G401 (cell line): ENCODE measurements around the gene ACAD11. TPM values are rescaled to one million over a fixed set of nuclear protein-coding genes. Genes with fewer than 3 reads are reported as not detected.

Experiments used
- DNase-seq: peaks from one replicate; pipeline ENCODE4 v3.0.0-alpha.2; 2015; ENCODE audit warnings: low spot score
- in situ Hi-C: cut with HindIII; loops from 2 replicates; pipeline ENCODE4 v1.10.0; 2016; ENCODE audit warnings: low sequenced_read_pairs, mixed read lengths
- total RNA-seq: library from RNA; depleted of rRNA; stranded (reverse); fragments of >200 nt; shearing (Covaris generic); gene quantifications from 2 replicates; pipeline ENCODE4 v1.2.3, GENCODE V29; 2014; rRNA removed

ACAD11 gene
- 16.8 and 40.4 TPM in 2 replicates for total RNA-seq

- in situ Hi-C loops = no loop called here
- peak; percentile 77 for DNase-seq
These were observed at the start of gene ACAD11 for GRCh38 chr3:132659365-132660051. ACAD11 (minus strand) TSS chr3:132659809; CDS start chr3:132659751, 58 bp downstream.

DNA sequence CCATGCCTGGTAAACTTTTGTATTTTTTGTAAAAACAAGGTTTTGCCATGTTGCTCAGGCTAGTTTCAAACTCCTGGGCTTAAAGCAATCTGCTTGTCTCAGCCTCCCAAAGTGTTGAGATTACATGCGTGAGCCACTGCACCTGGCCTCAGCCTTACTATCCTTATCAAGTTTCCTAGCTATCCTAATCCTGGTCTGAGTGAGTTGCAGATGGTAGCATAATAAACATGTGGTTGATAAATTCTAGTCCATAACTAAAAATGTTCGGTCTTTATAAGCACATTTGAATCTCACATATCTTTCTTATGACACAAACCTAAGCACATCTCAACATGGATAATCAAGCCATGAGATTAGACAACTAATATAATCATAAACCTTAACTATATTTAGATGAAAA is 44.1 kb upstream of the ACAD11 start:
- no peak for DNase-seq
- in situ Hi-C loops = no loop called here

GRCh38 chr3:132695422-132695821 is 35.8 kb upstream of the ACAD11 start:
- in situ Hi-C loops = no loop called here
- no peak for DNase-seq

DNA sequence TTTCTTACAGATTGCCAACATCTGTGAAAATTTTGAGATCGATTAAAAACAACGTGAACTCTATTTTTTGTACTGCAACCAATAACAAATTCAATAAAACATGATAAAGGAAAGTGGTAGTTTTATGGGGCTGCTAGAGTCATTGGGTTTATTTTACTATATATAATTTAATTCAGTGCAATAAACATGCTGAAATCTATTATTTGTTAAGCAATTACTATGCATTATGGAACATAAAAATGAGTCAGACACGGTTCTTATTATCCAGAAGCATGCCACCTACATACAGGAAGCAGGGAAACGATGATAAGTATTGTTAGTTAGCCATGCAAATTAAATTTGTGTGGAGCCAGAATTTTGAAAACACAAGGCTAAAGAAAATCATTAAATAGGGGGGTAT is 35.4 kb upstream of the ACAD11 start:
- in situ Hi-C loops = no loop called here

DNA sequence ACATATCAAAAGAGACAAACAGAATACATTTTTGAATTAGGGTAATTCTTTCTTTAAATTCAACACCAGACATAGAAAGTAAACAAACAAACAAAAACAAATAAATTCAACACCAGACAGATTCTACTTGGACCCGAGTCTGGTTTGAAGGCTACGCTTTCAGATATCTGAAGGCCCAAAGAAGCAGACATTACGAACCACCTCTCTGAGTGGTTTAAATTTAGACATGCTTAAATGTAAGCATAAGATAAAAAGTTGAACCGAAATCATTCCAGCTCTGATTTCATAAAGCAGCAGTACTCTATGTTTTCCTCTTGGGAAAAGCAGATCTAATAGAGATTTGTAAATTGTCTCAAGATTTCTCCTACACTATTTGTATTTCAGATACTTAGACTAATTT is 30.4 kb upstream of the ACAD11 start:
- DNase-seq = no peak
- in situ Hi-C loops = no loop called here

More for the DNA sequence above, 35.4 kb upstream of the ACAD11 start:
- no peak for DNase-seq

GRCh38 chr3:132682201-132682600 is 22.6 kb upstream of the ACAD11 start:
- in situ Hi-C loops = no loop called here
- no peak for DNase-seq

DNA sequence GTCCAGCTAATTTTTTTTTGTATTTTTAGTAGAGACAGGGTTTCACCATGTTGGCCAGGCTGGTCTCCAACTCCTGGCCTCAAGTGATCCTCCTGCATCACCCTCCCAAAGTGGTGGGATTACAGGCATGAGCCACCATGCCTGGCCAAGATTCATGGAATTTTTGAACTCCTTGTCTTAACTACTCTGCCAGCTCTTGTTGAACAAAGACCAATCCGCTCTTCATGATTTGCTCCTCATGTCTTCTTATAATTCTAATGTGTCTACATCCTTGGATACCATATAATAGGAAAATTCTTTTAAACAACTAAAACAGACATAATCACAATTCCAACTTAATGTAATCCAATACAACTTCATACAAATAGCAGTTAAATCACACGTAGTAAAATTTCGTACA is 21.8 kb upstream of the ACAD11 start:
- in situ Hi-C loops = no loop called here
- no peak for DNase-seq

- in situ Hi-C loops = no loop called here
- DNase-seq = no peak
These were observed 20.3 kb upstream of the ACAD11 start for GRCh38 chr3:132679911-132680310.

DNA sequence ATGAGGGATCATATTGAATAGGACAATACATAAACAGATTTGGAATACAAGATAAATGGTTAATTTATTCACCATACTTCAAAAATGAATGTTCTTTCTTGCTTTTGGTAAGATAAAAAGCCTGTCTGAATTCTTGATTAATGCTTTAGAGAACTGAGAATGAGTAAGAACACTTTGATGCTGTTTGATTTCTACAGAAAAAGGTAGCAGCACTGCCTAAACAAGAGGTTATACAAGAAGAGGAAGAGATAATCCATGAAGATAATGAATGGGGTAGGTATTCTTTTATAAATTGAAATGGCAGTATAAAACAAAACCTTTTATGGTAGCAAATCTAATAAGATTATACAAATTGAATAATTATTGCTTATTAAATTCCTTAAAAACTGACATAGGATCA is 15.8 kb upstream of the ACAD11 start:
- in situ Hi-C loops = no loop called here
- no peak for DNase-seq

DNA sequence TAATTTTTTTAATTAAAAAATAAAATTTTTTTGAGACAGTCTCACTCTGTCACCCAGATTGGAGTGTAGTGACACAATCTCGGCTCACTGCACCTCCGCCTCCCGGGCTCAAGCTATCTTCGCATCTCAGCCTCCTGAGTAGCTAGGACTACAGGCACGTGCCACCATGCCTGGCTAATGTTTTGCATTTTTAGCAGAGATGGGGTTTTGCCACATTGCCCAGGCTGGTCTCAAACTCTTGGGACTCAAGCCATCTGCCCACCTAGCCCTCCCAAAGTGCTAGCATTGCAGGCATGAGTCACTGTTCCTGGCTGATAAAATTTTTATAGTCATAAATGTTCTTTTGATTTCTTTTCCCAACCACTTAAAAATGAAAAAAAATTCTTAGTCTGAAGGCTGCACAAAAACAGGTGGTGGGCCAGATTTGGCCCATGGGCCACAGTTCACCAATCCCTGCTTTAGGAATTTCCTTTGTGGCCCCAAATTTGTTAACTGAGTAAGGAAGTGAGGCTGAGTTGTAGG is 9.7 kb upstream of the ACAD11 start:
- in situ Hi-C loops = no loop called here
- no peak for DNase-seq

DNA sequence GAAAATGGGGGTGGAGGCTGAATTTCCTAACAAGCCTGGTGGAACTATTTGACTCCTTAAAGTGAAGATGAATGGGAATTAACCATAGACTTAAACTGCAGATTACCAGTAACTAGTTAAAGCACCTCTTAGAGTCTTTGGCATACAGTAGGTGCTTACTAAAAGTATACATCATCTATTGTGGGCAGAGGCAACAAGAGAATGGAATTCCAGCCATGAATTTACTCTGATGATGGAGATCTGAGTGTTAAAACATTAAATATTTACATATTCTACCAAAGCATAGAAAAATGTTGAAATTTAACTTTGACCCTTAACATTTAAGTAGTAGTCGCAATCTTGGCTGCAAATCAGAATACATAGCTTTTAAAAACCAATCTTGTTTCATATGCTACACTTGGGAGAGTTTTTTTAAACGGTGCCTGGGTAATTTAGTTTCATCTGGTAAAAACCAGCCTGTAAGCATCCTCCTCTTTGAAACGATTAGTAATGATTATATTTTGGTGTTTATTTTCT is 5.7 kb upstream of the ACAD11 start:
- in situ Hi-C loops = no loop called here
- DNase-seq = no peak

- in situ Hi-C loops = no loop called here
- DNase-seq = no peak
These were observed 2.6 kb upstream of the ACAD11 start for GRCh38 chr3:132662212-132662611.

GRCh38 chr3:132661101-132661500 is 1.5 kb upstream of the ACAD11 start:
- in situ Hi-C loops = no loop called here
- DNase-seq = peak; percentile 19

GRCh38 chr3:132660811-132661070 is 1.1 kb upstream of the ACAD11 start:
- in situ Hi-C loops = no loop called here
- DNase-seq = no peak

GRCh38 chr3:132660052-132660810 is 622 bp upstream of the ACAD11 start, which contains the start of gene UBA5:
UBA5 (plus strand) TSS chr3:132660329; CDS start chr3:132660538, 209 bp downstream.
- in situ Hi-C loops = no loop called here
- peak; percentile 77 for DNase-seq

DNA sequence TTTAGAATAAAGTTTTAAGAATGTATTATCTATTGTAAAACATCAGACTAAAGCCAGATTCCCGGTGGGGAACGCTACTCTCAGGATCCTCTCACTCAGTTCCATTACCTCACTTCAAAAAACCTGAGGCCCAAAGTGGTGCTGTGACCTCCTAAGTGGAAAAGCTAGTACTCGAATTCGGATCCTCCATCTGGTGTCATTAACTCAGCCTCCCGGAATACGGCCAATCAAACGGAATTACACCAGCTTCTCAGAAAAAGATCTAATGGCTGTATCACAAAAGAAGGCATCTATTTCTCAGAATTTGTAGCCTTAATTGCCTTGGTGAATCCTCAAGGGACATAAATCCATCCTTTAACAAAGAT is 627 bp downstream of the ACAD11 start:
- peak; percentile 62 for DNase-seq
- in situ Hi-C loops = no loop called here

- in situ Hi-C loops = no loop called here
- no peak for DNase-seq
These were observed 1.5 kb downstream of the ACAD11 start for GRCh38 chr3:132657869-132658747.

GRCh38 chr3:132655471-132655870 is 4.1 kb downstream of the ACAD11 start:
- in situ Hi-C loops = no loop called here
- DNase-seq = no peak

- DNase-seq = no peak
- in situ Hi-C loops = no loop called here
These were observed 4.9 kb downstream of the ACAD11 start for GRCh38 chr3:132654721-132655120.

DNA sequence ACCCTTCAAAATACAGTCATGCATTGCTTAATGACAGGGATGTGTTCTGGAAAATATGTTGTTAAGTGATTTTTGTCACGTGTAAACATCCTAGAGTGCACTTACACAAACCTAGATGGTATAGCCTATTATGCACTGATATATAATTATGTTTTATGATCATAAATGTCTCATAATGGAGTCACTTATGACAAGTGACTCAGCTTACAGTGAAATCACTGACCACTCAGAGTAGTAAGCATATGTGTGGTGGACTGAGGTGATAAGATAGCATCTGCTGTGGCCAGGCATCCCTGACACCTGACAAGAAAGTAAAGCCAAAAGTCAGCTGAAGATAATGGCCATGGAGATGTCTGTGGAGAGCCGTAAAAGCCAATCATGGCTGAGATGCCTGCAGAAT is 5.4 kb downstream of the ACAD11 start:
- in situ Hi-C loops = no loop called here

More for the DNA sequence above, 5.4 kb downstream of the ACAD11 start:
- no peak for DNase-seq
